DOHH2 (cell line): ENCODE data around the gene FAM81A.

ENCODE experiments used
- H3F3A ChIP-seq: fragments of 200-600 bp; sonication (generic), shearing (Covaris generic); 2 replicates; pipeline ENCODE4 v1.6.0; 2016; ENCODE audit warnings: antibody characterized with exemption, mild to moderate bottlenecking; ENCODE audit not compliant: control insufficient read depth, insufficient read depth
- H3K27ac ChIP-seq: fragments of 200-600 bp; sonication (generic); 2 replicates; pipeline ENCODE4 v1.5.1; 2014; ENCODE audit warnings: low read depth, mild to moderate bottlenecking, low read length, moderate library complexity
- H3K27me3 ChIP-seq: fragments of 200-600 bp; sonication (generic); 2 replicates; pipeline ENCODE4 v1.6.1; 2014; ENCODE audit warnings: mild to moderate bottlenecking, low read length, mixed read lengths; ENCODE audit not compliant: control insufficient read depth
- H3K36me3 ChIP-seq: fragments of 200-600 bp; sonication (generic); 2 replicates; pipeline ENCODE4 v1.6.1; 2014; ENCODE audit warnings: mild to moderate bottlenecking, low read length, moderate library complexity, mixed read lengths; ENCODE audit not compliant: control insufficient read depth
- H3K4me1 ChIP-seq: fragments of 200-600 bp; sonication (generic); 2 replicates; pipeline ENCODE4 v1.6.1; 2014; ENCODE audit warnings: mild to moderate bottlenecking, low read length, mixed read lengths; ENCODE audit not compliant: control insufficient read depth
- H3K4me2 ChIP-seq: fragments of 200-600 bp; sonication (generic); 2 replicates; pipeline ENCODE4 v1.6.0; 2014; ENCODE audit warnings: mild to moderate bottlenecking, low read length, moderate library complexity
- H3K4me3 ChIP-seq: fragments of 200-600 bp; sonication (generic); 2 replicates; pipeline ENCODE4 v1.5.1; 2014; ENCODE audit warnings: mild to moderate bottlenecking, low read length, mixed read lengths
- H3K79me2 ChIP-seq: fragments of 200-600 bp; sonication (generic); 2 replicates; pipeline ENCODE4 v1.6.1; 2014; ENCODE audit warnings: mild to moderate bottlenecking, low read length, mixed read lengths; ENCODE audit not compliant: control insufficient read depth
- H3K9me2 ChIP-seq: fragments of 200-600 bp; sonication (generic); replicated peaks from 2 replicates; pipeline ENCODE4 v1.6.1; 2014; ENCODE audit warnings: mild to moderate bottlenecking, low read length, mixed read lengths; ENCODE audit not compliant: control insufficient read depth
- H3K9me3 ChIP-seq: fragments of 200-600 bp; sonication (generic); 2 replicates; pipeline ENCODE4 v1.6.1; 2014; ENCODE audit warnings: antibody characterized with exemption, low read length, mixed read lengths; ENCODE audit not compliant: control insufficient read depth, insufficient read depth
- H4K20me1 ChIP-seq: fragments of 200-600 bp; sonication (generic); 2 replicates; pipeline ENCODE4 v1.6.0; 2014; ENCODE audit warnings: low read depth, mild to moderate bottlenecking, antibody characterized with exemption, low read length, moderate library complexity; ENCODE audit not compliant: control insufficient read depth, insufficient read depth
- EZH2phosphoT487 ChIP-seq: fragments of 200-600 bp; sonication (generic); IDR thresholded peaks from 2 replicates; pipeline ENCODE4 v1.6.1; 2017; ENCODE audit warnings: borderline replicate concordance, mild to moderate bottlenecking, antibody characterized with exemption, low read length, moderate library complexity, mixed read lengths
- TF ChIP-seq, protein P1 (sequence below): fragments of 200-600 bp; sonication (generic); IDR thresholded peaks from one replicate; pipeline ENCODE4 v1.5.1; 2014; ENCODE audit warnings: antibody characterized with exemption, mild to moderate bottlenecking, low read depth, low read length; ENCODE audit not compliant: poor library complexity, severe bottlenecking

Gene FAM81A

DNA sequence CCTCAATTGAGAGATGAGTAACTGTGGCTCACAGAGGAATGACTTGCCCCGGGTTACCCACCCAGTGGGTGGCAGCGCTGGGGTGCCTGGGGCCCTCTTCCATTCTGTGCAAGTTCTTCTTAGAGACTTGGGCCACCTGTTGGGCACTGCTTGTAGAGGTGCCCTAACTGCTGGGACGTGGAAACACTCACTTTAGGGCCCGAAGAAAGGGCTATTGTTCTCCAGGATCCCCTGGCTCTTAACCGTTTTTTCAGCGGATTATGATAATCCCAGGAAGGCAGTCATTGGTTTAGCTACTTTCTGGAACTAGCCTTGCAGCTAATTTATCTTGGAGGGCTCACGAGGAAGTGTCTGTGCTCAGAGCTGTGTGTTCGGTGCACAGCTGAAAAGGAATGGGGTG lies 107.6 kb downstream of the FAM81A start:
- TF ChIP-seq EZH2phosphoT487 = no peak
- TF ChIP-seq, protein P1, sequence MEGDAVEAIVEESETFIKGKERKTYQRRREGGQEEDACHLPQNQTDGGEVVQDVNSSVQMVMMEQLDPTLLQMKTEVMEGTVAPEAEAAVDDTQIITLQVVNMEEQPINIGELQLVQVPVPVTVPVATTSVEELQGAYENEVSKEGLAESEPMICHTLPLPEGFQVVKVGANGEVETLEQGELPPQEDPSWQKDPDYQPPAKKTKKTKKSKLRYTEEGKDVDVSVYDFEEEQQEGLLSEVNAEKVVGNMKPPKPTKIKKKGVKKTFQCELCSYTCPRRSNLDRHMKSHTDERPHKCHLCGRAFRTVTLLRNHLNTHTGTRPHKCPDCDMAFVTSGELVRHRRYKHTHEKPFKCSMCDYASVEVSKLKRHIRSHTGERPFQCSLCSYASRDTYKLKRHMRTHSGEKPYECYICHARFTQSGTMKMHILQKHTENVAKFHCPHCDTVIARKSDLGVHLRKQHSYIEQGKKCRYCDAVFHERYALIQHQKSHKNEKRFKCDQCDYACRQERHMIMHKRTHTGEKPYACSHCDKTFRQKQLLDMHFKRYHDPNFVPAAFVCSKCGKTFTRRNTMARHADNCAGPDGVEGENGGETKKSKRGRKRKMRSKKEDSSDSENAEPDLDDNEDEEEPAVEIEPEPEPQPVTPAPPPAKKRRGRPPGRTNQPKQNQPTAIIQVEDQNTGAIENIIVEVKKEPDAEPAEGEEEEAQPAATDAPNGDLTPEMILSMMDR = no peak

DNA sequence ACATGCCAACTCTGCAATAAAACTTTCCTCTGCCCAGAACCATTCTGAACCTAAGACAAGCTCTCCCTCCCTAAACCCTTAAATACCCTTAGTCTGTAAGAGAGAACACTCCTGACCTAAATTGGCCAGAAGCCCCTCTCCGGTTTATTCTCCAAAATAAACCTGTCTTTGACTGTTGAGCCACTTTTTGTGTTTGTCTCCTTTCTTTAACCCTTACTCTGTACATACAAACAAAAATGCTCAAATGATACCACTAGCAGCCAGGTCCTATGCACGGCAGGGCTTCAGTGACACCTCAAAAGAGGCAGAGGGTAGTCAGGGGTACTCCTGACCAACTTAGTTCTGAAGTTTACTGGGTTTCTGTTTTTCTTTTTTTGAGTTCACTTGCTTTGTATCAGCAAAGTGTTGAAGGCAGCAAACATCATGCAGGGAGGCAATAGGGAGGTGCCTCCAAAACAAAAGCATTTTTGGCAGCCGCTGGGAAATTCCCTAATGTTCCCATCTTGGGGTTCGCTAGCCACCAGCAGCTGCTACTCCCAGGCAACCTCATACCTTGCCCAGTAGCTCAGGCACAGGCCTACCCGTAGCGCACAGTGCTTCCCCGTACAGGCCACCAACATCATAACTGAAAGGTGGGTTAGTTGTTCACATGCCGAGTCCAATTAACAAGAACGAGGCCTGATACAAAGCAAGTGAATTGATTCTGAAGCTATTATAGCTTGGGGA lies 110.7 kb downstream of the FAM81A start:
- Histone ChIP-seq H4K20me1 (no peaks in the 10 kb centered on the region), H3K4me3 (no peak overlapping the region), H3K79me2 (no peaks in the 10 kb centered on the region), H3K27ac (no peak overlapping the region), H3K36me3 (no peaks in the 10 kb centered on the region), H3K27me3 (0 out of 2 replicates have a peak, but pooled peaks cover 2% of the 10 kb centered on the region), H3K9me3 (no peaks in the 10 kb centered on the region), H3F3A (no peaks in the 10 kb centered on the region), H3K9me2 (no peaks in the 10 kb centered on the region), H3K4me1 (peaks cover 4% of the 10 kb centered on the region), H3K4me2 (no peak overlapping the region)
- TF ChIP-seq, protein P1 = no peak
- no peak for TF ChIP-seq EZH2phosphoT487

More for the DNA sequence above, 107.6 kb downstream of the FAM81A start:
- no peak overlapping the region for H3K4me2 ChIP-seq
- H3F3A ChIP-seq = no peaks in the 10 kb centered on the region
- no peaks in the 10 kb centered on the region for H3K9me3 ChIP-seq
- no peaks in the 10 kb centered on the region for H4K20me1 ChIP-seq
- no peak overlapping the region for H3K27ac ChIP-seq
- H3K4me3 ChIP-seq = no peak overlapping the region
- H3K27me3 ChIP-seq = 0 out of 2 replicates have a peak, but pooled peaks cover 2% of the 10 kb centered on the region
- no peaks in the 10 kb centered on the region for H3K9me2 ChIP-seq
- H3K4me1 ChIP-seq = peaks cover 7% of the 10 kb centered on the region
- H3K79me2 ChIP-seq = no peaks in the 10 kb centered on the region
- no peaks in the 10 kb centered on the region for H3K36me3 ChIP-seq

- no peak overlapping the region for H3K27ac ChIP-seq
- TF ChIP-seq EZH2phosphoT487 = no peak
- TF ChIP-seq, protein P1 = no peak
These were observed 111.6 kb downstream of the FAM81A start for GRCh38 chr15:59549301-59550185.

More at GRCh38 chr15:59549301-59550185, 111.6 kb downstream of the FAM81A start:
- H3K4me3 ChIP-seq = no peak overlapping the region
- H3K9me2 ChIP-seq = no peaks in the 10 kb centered on the region
- no peaks in the 10 kb centered on the region for H3F3A ChIP-seq
- no peaks in the 10 kb centered on the region for H4K20me1 ChIP-seq
- H3K27me3 ChIP-seq = 0 out of 2 replicates have a peak, but pooled peaks cover 2% of the 10 kb centered on the region
- H3K36me3 ChIP-seq = no peaks in the 10 kb centered on the region
- no peaks in the 10 kb centered on the region for H3K79me2 ChIP-seq
- no peaks in the 10 kb centered on the region for H3K9me3 ChIP-seq
- no peak overlapping the region for H3K4me2 ChIP-seq
- H3K4me1 ChIP-seq = no peaks in the 10 kb centered on the region
